GM18519 (cell line): Measurements from ENCODE around the gene TPK1.
"Not testable (repeated sequence)": the region's sequence is repeated elsewhere in the genome, so short reads cannot be mapped to it uniquely, and the experiment has no call there.

Source experiments
- ATAC-seq: cut with Tn5 transposase; IDR thresholded peaks from one replicate; pipeline ENCODE4 v1.9.1; 2021; ENCODE audit warnings: mild to moderate bottlenecking, moderate library complexity; ENCODE audit not compliant: unreplicated experiment, low FRiP score

Gene TPK1

DNA sequence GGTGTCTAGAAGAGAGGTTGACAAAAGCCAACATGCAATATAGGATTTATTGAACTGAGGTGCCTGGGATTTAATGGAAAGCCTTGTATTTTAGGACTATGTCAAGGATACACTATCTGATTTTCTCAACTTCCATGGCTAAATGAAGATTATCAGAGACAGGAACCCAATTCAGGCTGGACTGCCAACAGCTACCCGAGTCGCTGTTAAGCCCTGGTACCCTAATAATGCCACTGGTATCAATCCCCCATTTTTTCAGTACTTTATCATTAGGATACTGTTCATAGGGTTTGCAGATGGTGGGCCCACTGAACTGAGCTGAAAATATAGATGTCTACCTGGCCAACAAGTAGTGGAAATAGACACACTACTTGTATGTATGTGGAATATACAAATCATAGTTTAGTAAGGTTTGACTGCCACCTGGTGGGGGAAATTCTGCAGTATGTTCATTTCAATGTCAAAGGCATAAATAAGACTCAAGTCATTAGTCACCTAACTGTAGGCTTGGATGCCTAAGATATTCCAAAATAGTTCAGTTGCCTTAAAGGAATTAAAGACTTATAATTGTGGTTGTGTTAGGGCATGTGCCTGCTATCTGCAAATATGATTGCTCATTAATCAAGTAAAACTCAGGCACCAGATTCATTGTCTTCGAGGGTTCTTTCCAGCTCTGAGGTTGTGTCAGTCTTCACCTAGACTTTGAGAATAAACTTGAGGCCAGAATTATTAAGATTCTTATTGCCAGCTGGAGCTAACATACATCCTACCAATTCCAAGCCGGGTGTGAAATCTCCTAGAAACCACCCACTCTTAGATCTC is 398.3 kb downstream of the TPK1 start:
- ATAC-seq = peak; percentile 88

DNA sequence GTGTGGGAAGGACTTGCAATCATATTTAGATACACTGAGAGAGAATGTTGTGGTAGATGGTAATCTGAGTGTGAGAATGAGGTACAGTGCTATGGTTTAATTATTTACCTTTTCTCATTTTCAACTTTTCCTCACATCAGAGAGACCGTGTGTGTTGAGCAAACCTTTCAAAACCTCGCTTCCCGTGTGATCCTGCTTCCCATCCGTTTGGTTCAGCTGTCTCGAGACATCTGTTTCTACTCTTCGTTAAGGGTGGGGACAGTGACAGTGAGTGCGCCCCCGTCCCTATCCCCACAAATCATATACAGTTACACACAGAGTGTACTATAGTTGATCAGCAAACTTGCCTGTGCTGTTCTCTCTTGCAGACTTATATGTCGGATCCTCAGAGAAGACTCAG is 399.4 kb downstream of the TPK1 start:
- ATAC-seq = no peak

GRCh38 chr7:144428431-144428830 is 407.4 kb downstream of the TPK1 start:
- ATAC-seq = no peak

DNA sequence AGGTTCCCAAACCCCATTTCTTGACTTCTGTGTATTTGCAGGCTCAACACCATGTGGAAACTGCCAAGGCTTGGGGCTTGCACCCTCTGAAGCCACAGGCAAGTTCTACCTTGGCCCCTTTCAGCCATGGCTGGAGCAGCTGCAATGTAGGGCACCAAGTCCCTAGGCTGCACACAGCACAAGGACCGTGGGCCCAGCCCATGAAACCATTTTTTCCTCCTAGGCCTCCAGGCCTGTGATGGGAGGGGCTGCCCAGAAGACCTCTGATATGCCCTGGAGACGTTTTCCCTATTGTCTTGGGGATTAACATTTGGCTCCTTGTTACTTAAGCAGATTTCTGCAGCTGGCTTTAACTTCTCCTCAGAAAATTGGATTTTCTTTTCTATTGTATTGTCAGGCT is 408.3 kb downstream of the TPK1 start:
- ATAC-seq = not testable (repeated sequence)

DNA sequence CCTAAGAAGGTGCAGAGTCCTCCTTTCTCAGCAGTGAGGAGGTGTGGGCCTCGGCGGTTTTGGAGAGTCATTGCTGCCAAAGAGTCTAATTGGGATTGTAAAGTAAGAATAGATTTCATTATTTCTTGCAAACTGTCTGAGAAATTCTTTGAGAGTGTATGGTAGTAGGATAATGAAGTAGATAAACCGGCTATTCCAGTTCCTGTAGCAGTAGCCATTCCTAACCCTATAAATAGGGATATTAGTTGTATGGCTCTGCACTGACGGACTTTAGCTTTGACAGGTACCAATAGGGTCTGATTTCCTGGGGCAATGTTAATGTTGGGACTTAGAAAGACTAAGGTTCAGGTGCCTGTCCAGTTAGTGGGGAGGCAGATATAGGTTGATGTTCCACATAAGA is 416.9 kb downstream of the TPK1 start:
- not testable (repeated sequence) for ATAC-seq

- no peak for ATAC-seq
These were observed 419.5 kb downstream of the TPK1 start for GRCh38 chr7:144416341-144416740.

DNA sequence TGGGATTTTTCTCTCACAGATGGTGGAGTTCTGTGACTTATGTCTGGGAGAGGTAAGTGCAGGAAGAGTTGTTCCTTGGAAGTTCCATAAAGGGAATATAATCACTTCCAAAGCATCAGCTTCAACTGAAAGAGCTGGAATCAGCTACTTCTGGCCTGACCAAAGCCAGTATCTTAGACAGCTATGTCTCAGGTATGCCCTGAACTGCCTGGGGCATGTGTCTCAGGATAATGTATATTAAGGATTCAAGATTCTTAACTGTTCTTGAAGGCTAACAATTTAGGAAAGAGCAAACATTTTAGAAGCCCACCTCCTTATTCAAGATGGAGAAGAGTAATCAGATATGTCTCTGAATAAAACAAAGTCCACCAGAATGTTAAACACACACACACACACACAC is 420.0 kb downstream of the TPK1 start:
- no peak for ATAC-seq

DNA sequence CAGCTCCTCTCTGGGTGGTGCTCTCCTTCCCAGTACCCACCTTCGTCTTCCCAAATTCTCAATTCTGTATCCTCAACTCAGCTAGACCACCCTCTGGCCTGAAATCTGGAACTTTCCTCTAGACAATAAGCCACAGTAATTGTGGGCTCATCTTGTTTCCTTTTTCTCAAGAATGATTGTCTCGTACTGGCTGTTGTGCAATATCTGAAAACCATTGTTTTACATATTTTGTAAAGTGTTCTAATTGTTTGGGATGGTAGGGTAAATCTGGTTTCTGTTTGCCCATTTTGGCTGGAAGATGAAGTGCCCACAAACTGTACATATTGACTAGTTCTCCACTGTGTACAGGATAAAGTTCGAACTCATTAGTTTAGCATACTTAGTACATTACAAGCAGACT is 421.0 kb downstream of the TPK1 start:
- ATAC-seq = no peak

- ATAC-seq = no peak
These were observed 425.4 kb downstream of the TPK1 start for GRCh38 chr7:144410441-144410840.

DNA sequence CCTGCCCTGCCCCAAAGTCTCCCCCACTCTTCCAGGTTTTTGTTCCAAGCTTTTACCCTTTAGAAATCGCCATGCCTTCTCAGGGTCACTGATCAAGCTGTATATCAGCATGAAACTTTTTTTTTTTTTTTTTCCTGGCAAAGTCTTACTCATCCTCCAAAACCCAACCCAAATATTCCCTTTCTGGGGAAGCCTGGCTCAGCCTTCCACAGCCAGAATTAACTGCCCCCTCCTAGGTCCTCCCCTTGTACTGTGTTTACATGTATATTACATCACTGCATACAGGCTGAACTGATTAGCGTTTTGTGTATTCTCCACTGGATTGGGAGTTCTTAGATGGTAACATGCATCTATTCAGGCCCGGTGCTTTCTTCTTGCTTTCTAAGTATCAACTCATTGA is 427.7 kb downstream of the TPK1 start:
- ATAC-seq = no peak

GRCh38 chr7:144407266-144407931 is 428.5 kb downstream of the TPK1 start:
- ATAC-seq = no peak

GRCh38 chr7:144404946-144405345 is 430.9 kb downstream of the TPK1 start:
- ATAC-seq = no peak

DNA sequence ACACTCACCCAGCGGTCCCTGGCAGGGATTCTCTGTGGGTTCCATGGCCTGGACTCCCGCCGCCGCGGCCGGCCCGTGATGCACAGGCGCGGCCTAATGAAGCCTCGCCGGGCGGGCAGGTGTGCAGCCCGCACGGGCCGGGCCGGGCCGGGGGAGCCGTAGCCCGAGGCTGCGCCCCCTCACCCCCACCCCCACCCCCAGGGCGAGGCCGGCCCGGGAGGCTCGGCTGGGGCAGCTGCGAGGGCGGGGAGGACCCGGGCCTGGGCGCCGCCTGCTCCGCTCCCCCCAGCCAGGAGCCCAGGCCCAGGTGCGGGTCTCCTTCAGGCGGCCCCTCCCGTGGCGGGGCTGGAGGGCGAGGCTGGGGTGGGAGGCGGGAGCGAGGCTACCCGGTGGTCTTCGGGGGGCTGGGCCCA is 432.2 kb downstream of the TPK1 start, which contains the start of gene NOBOX:
TSS of gene NOBOX (minus strand) at position 45 of the 413 bp plus-strand sequence.
- ATAC-seq = no peak

DNA sequence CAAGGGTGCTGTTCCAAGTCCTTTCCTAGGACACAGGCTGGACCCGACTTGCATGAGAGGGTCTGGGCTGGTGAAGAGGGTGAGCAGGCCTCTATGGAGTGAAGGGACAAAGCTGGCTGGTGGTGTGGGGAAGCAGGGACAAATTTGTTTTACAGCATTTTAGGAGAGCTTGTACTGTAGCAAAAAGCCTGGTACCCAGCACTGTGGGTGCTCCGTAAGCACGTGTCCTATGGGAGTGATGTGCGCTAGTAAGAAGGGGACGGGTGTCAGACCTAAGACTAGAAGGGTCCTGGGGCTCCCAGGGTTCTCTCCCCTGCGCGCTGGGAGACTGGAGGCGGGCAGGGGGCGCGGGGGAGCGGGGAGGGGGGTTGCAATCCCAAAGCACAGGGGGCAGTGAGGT is 432.8 kb downstream of the TPK1 start:
- ATAC-seq = no peak
